HFFc6 (cell line): Measurements from ENCODE around the gene CCDC50. TPM values are rescaled to one million over a fixed set of nuclear protein-coding genes. Genes with fewer than 3 reads are reported as not detected.
A peak's percentile ranks its signal among the peaks of the same experiment; 100 is the strongest.

Source experiments
- DNase-seq: peaks from one replicate; pipeline ENCODE4 v3.0.0-alpha.2; 2018
- H3K27ac Mint-ChIP-seq: 2 replicates; pipeline ENCODE4 v1.8.0; 2020; ENCODE audit warnings: mild to moderate bottlenecking, mixed read lengths
- H3K27me3 Mint-ChIP-seq: 2 replicates; pipeline ENCODE4 v1.8.0; 2021; ENCODE audit warnings: mild to moderate bottlenecking, moderate library complexity, mixed read lengths; ENCODE audit not compliant: insufficient read depth
- H3K36me3 Mint-ChIP-seq: 2 replicates; pipeline ENCODE4 v1.8.0; 2021; ENCODE audit warnings: low read depth, mixed read lengths
- H3K4me1 Mint-ChIP-seq: 2 replicates; pipeline ENCODE4 v1.8.0; 2020; ENCODE audit warnings: low read depth, mixed read lengths
- H3K4me3 Mint-ChIP-seq: 2 replicates; pipeline ENCODE4 v1.8.0; 2020; ENCODE audit warnings: mild to moderate bottlenecking, moderate library complexity, mixed read lengths
- H3K9me3 Mint-ChIP-seq: 2 replicates; pipeline ENCODE4 v1.8.0; 2020; ENCODE audit warnings: mild to moderate bottlenecking, mixed read lengths
- CTCF ChIP-seq: fragments of 200-600 bp; sonication (generic); IDR thresholded peaks from 2 replicates; pipeline ENCODE4 v1.5.0; 2021; ENCODE audit warnings: antibody characterized with exemption, mild to moderate bottlenecking
- total RNA-seq, 6 experiments: library from RNA; stranded (reverse); fragmentation: NEBNext Ultra II Directional; extraction: Animal tissue kit (Norgen Biotek cat#: 25700); gene quantifications; 2 replicates in 1 of 6; 3 replicates in 5 of 6; pipeline ENCODE4 v1.2.3, GENCODE V29; 2021

CCDC50 gene
- total RNA-seq, 6 experiments from 2014 or later = 94.1 to 129 (median 121) TPM

GRCh38 chr3:191387441-191388077, 58.4 kb downstream of the CCDC50 start:
- no peaks in the 10 kb centered on the region; the same call in 1 of the 2 replicates for H3K27me3 Mint-ChIP-seq
- peak; percentile 11 for DNase-seq
- H3K36me3 Mint-ChIP-seq = peaks cover 56% of the 10 kb centered on the region
- no peaks in the 10 kb centered on the region for H3K9me3 Mint-ChIP-seq
- peaks cover 71% of the 10 kb centered on the region for H3K4me1 Mint-ChIP-seq
- peak overlapping the region; percentile 66 for H3K27ac Mint-ChIP-seq
- H3K4me3 Mint-ChIP-seq = no peak overlapping the region
- no peak for TF ChIP-seq CTCF

DNA sequence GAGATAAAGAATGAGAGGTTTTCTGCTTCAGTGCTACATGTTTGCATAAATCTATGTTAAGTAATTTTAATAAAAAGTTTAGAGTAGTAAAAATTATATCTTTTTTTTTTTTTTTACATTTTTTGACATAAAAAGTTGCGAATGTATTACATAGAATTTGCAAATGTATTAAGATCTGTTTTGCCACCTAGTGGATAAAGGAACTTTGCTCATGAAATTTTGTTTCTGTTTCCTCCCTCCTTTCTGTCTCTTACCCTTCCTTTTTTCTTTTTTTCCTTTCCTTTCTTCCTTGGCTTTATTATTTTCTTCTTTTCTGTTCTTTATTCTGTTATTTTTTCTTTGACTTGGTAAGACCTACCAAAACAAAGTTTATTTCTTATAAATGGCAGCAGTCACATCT, 59.6 kb downstream of the CCDC50 start:
- Mint-ChIP-seq H3K36me3 (peaks cover 53% of the 10 kb centered on the region), H3K9me3 (no peaks in the 10 kb centered on the region), H3K27ac (peak overlapping the region; percentile 32; the same call in 1 of the 2 replicates), H3K4me1 (peaks cover 63% of the 10 kb centered on the region), H3K4me3 (no peak overlapping the region), H3K27me3 (no peaks in the 10 kb centered on the region; the same call in 1 of the 2 replicates)
- peak; percentile 76 for TF ChIP-seq CTCF
- DNase-seq = no peak

- Mint-ChIP-seq H3K4me3 (no peak overlapping the region), H3K27ac (no peak overlapping the region), H3K36me3 (peaks cover 36% of the 10 kb centered on the region), H3K9me3 (no peaks in the 10 kb centered on the region), H3K27me3 (peaks cover 2% of the 10 kb centered on the region), H3K4me1 (peaks cover 45% of the 10 kb centered on the region)
- no peak for TF ChIP-seq CTCF
- DNase-seq = no peak
Measured at GRCh38 chr3:191390580-191390979, 61.4 kb downstream of the CCDC50 start.

- DNase-seq = no peak
- no peak for TF ChIP-seq CTCF
- H3K27me3 Mint-ChIP-seq = peaks cover 2% of the 10 kb centered on the region
- no peak overlapping the region for H3K4me3 Mint-ChIP-seq
- peaks cover 33% of the 10 kb centered on the region for H3K4me1 Mint-ChIP-seq
- H3K9me3 Mint-ChIP-seq = no peaks in the 10 kb centered on the region
- peaks cover 40% of the 10 kb centered on the region for H3K36me3 Mint-ChIP-seq
- no peak overlapping the region for H3K27ac Mint-ChIP-seq
Measured at GRCh38 chr3:191391861-191392808, 62.9 kb downstream of the CCDC50 start.

GRCh38 chr3:191393146-191393545, 64.0 kb downstream of the CCDC50 start:
- Mint-ChIP-seq H3K27me3 (peaks cover 2% of the 10 kb centered on the region), H3K4me3 (no peak overlapping the region), H3K27ac (no peak overlapping the region), H3K36me3 (peaks cover 41% of the 10 kb centered on the region), H3K9me3 (no peaks in the 10 kb centered on the region), H3K4me1 (peaks cover 24% of the 10 kb centered on the region)
- no peak for TF ChIP-seq CTCF
- no peak for DNase-seq
